ENCODE measurements around the gene ITIH2. TPM values are rescaled to one million over a fixed set of nuclear protein-coding genes. Genes with fewer than 3 reads are reported as not detected.
"Not testable (repeated sequence)": the region's sequence is repeated elsewhere in the genome, so short reads cannot be mapped to it uniquely, and the experiment has no call there.

ITIH2 gene
- total and polyA plus RNA-seq, 3 donors from 2014 or later = 0.37 to 0.41 TPM; not detected in 1

DNA sequence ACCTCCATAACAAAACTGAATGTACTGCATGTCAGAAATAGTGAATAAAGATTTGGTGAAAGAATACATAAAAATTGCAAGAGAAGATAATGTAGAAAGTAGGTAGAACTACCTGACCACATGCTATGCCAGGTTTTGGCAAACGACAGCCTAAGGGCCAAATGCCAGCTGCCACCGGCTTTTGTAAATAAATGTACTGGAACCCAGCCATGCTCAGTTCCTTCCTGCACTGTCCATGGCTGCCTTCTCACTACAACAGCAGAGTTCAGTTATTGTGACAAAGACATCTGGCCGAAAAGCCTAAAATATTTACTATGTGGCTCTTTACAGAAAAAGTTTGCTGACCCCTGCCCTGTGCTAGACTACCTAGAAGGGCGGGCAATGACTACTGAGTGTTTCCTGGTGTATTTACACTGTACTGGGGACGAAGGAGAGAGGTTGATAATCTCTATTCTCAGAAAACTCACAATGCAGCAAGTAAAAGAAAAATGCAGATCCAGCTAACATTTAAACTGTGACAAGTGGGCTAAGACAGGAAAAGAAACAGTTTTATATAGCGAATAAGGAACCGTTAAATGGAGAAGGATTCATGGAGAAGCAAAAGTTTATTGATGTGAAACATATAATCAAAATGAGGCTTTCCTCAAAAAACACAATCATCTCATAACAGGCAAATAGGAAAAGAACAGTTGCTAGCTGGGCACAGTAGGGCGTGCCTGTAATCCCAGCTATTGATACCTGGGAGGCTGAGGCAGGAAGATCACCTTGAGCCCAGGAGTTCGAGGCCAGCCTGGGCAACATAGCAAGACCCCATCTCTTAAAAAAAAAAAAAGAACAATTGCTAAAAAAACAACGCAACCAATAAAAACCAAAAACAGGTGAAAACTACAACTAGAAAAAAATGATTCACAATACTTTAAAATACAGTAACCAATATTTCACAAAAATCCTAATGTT is 71.0 kb downstream of the ITIH2 start:
- Histone ChIP-seq H3K27ac (no peak overlapping the region), H3K36me3 (ENCODE audit: low read depth, missing control alignments) (no peaks in the 10 kb centered on the region), H3K27me3 (no peaks in the 10 kb centered on the region), H3K4me1 (no peaks in the 10 kb centered on the region), H3K4me3 (no peak overlapping the region), H3K9me3 (no peaks in the 10 kb centered on the region)
- intact Hi-C loops (cut with DNase I; ENCODE audit: low total_unique reads) = no loop called here
- TF ChIP-seq, protein P1, sequence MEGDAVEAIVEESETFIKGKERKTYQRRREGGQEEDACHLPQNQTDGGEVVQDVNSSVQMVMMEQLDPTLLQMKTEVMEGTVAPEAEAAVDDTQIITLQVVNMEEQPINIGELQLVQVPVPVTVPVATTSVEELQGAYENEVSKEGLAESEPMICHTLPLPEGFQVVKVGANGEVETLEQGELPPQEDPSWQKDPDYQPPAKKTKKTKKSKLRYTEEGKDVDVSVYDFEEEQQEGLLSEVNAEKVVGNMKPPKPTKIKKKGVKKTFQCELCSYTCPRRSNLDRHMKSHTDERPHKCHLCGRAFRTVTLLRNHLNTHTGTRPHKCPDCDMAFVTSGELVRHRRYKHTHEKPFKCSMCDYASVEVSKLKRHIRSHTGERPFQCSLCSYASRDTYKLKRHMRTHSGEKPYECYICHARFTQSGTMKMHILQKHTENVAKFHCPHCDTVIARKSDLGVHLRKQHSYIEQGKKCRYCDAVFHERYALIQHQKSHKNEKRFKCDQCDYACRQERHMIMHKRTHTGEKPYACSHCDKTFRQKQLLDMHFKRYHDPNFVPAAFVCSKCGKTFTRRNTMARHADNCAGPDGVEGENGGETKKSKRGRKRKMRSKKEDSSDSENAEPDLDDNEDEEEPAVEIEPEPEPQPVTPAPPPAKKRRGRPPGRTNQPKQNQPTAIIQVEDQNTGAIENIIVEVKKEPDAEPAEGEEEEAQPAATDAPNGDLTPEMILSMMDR (IDR thresholded peaks at IDR 0.05) = no peak
- TF ChIP-seq POLR2A (IDR thresholded peaks at IDR 0.05) = no peak
- WGBS, 2 donors = 73 to 78% methylated on average over 10 of the region's 10 CpGs
- DNase-seq = no peak

DNA sequence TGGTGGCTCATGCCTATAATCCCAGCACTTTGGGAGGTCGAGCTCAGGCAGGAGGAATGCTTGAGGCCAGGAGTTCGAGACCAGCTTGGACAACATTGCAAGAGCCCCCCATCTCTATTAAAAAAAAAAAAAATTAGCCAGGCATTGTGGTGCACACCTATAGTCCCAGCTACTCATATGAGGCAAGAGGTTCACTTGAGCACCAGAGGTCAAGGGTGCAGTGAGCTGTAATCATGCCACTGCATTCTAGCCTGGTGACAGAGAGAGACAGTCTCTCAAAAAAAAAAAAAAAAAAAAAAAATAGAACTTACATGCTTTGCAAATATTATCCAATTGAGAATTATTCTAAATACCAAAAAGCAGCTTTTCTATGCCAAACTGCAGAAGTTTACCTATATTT is 73.7 kb downstream of the ITIH2 start:
- H3K27me3 ChIP-seq = no peaks in the 10 kb centered on the region
- H3K4me1 ChIP-seq = no peaks in the 10 kb centered on the region
- intact Hi-C loops (cut with DNase I; ENCODE audit: low total_unique reads) = no loop called here
- H3K36me3 ChIP-seq (ENCODE audit: low read depth, missing control alignments) = no peaks in the 10 kb centered on the region
- no peak overlapping the region for H3K4me3 ChIP-seq
- no peaks in the 10 kb centered on the region for H3K9me3 ChIP-seq
- TF ChIP-seq POLR2A (IDR thresholded peaks at IDR 0.05) = no peak
- TF ChIP-seq, protein P1 (IDR thresholded peaks at IDR 0.05) = no peak
- no peak overlapping the region for H3K27ac ChIP-seq
- WGBS, 2 donors = 79 to 100% methylated on average over 2 of the region's 2 CpGs
- no peak for DNase-seq

DNA sequence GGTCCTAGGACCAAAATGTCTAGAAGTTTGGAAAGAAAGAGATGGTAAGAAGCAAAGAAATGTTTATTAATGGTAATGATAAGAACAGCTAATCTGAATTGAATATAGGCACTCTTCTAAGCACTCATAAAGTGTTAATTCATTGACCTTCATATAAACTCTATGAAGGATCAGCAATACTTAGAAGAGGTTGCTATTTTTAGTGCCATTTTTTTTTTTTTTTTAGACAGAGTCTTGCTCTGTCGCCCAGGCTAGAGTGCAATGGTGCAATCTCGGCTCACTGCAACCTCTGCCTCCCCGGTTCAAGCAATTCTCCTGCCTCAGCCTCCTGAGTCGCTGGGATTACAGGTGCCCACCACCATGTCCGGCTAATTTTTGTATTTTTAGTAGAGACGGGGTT is 79.1 kb downstream of the ITIH2 start:
- WGBS, 2 donors = 84 to 87% methylated on average over 6 of the region's 6 CpGs
- H3K27ac ChIP-seq; H3K36me3 ChIP-seq (ENCODE audit: low read depth, missing control alignments); intact Hi-C loops (cut with DNase I; ENCODE audit: low total_unique reads); DNase-seq; H3K9me3 ChIP-seq; H3K27me3 ChIP-seq; H3K4me3 ChIP-seq: not testable (repeated sequence)
- H3K4me1 ChIP-seq = peaks cover 13% of the 10 kb centered on the region

DNA sequence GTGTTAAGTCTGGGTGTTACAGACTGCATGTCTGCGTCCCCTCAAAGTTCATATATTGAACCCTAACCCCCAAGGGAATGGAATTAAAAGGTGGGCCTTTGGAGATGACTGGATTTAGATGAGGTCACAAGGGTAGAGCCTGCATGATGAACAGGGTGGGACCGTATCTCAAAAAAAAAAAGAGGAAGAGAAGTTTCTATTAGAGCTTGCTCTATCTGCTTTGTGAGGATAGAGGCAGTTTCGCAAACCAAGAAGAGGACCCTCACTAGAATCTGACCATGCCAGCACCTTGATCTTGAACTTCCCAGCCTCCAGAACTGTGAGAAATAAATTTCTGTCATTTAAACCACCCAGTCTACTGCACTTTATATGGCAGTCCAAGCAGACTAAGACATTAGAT is 83.3 kb downstream of the ITIH2 start:
- intact Hi-C loops (cut with DNase I; ENCODE audit: low total_unique reads) = no loop called here
- Histone ChIP-seq H3K4me3 (no peak overlapping the region), H3K4me1 (peaks cover 13% of the 10 kb centered on the region), H3K27ac (no peak overlapping the region), H3K9me3 (no peaks in the 10 kb centered on the region), H3K36me3 (ENCODE audit: low read depth, missing control alignments) (no peaks in the 10 kb centered on the region), H3K27me3 (no peaks in the 10 kb centered on the region)
- TF ChIP-seq POLR2A (IDR thresholded peaks at IDR 0.05) = no peak
- DNase-seq = no peak
- WGBS, 2 donors = 74 to 75% methylated on average over 3 of the region's 3 CpGs

DNA sequence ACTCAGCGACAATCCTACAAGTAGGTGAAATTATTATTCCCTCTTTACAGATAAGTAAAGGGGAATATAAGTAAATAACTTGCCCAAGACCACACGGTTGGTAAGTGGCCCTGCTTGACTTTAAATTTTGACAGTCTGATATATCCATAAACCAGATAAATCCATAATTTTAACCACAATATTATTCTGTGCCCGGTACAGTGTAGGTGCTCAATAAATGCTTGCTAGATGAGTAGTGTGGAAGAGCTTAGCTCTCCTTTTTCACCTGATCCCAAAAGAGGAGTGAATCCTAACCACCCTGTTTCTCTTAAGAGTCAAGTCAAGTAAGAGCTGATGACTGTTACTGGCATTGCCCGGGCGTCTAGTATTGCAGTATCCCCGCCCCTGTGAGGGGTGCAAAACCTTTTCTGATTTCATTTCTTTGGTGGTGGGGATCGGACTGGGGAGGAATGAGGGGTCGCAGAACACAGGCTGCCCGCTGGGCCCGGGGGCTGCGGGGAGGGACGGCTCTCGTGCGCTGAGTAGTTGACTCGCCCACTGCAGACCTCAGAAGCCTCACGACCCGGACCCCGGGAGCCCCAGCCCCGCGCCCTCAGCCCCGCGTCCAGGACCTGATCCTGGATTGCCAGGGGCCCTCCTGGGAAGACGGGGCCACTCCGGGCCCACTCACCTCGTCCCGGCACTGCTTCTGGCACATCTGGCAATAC is 84.2 kb downstream of the ITIH2 start:
- TF ChIP-seq, protein P1 (IDR thresholded peaks at IDR 0.05) = no peak
- no peak for TF ChIP-seq POLR2A (IDR thresholded peaks at IDR 0.05)
- Histone ChIP-seq H3K36me3 (ENCODE audit: low read depth, missing control alignments) (no peaks in the 10 kb centered on the region), H3K27me3 (no peaks in the 10 kb centered on the region), H3K4me3 (peak overlapping the region; percentile 76 to 80), H3K4me1 (peaks cover 12% of the 10 kb centered on the region), H3K9me3 (no peaks in the 10 kb centered on the region), H3K27ac (peak overlapping the region; percentile 79 to 83)
- no peak for DNase-seq
- 2 to 3% methylated on average over 17 to 25 of the region's 26 CpGs for WGBS, 2 donors
- intact Hi-C loops (cut with DNase I; ENCODE audit: low total_unique reads) = no loop called here

Measured in testis (tissue), 3 donors.